Heart left ventricle (tissue), 16 donors: ENCODE data around the gene NKD1. TPM values are rescaled to one million over a fixed set of nuclear protein-coding genes. Genes with fewer than 3 reads are reported as not detected.

ENCODE experiments used
- ATAC-seq, 4 donors: fragments of 200-7000 bp; cut with Tn5 transposase; one replicate each; pipeline ENCODE4 v1.9.1; 2020 to 2022; ENCODE audit warnings: moderate library complexity in 4 of 4, mild to moderate bottlenecking in 3 of 4, moderate number of reproducible peaks in 1 of 4
- DNase-seq, 5 donors: peaks; one replicate each; pipeline ENCODE4 v3.0.0-alpha.2; 2020
- H3K27ac ChIP-seq, 12 donors: fragments of 200-600 bp; sonication (generic) in 4 of 12; one replicate each; pipeline versions ENCODE4 v1.5.0 to v1.8.0; 2016 to 2022; ENCODE audit warnings: mild to moderate bottlenecking in 2 of 12
- H3K27me3 ChIP-seq, 9 donors: fragments of 200-600 bp; sonication (generic) in 2 of 9; one replicate each; pipeline versions ENCODE4 v1.5.1 to v1.8.0; 2016 to 2022; ENCODE audit warnings: mild to moderate bottlenecking in 3 of 9
- H3K36me3 ChIP-seq, 9 donors: fragments of 200-600 bp; sonication (generic) in 2 of 9; one replicate each; pipeline versions ENCODE4 v1.5.0 to v1.8.0; 2018 to 2022; ENCODE audit warnings: mild to moderate bottlenecking in 2 of 9
- H3K4me1 ChIP-seq, 12 donors: fragments of 200-600 bp; sonication (generic) in 4 of 12; one replicate each; pipeline versions ENCODE4 v1.5.0 to v1.8.0; 2016 to 2022; ENCODE audit warnings: mild to moderate bottlenecking in 3 of 12
- H3K4me3 ChIP-seq, 12 donors: fragments of 200-600 bp; sonication (generic) in 4 of 12; one replicate each; pipeline versions ENCODE4 v1.5.0 to v1.8.0; 2017 to 2022; ENCODE audit warnings: mild to moderate bottlenecking in 9 of 12, moderate library complexity in 4 of 12
- H3K9me3 ChIP-seq, 12 donors: fragments of 200-600 bp; sonication (generic) in 4 of 12; one replicate each; pipeline versions ENCODE4 v1.5.0 to v1.8.0; 2016 to 2022; ENCODE audit warnings: mild to moderate bottlenecking in 1 of 12
- CTCF ChIP-seq, 12 donors: fragments of 200-600 bp; sonication (generic) in 4 of 12; IDR thresholded peaks; one replicate each; pipeline versions ENCODE4 v1.5.0 to v1.8.0; 2018 to 2022; ENCODE audit warnings: antibody characterized with exemption in 12 of 12, mild to moderate bottlenecking in 5 of 12
- POLR2A ChIP-seq, 2 donors: fragments of 450-650 bp; IDR thresholded peaks; one replicate each; pipeline ENCODE4 v1.6.1; 2017; ENCODE audit warnings: antibody characterized with exemption in 2 of 2, mild to moderate bottlenecking in 2 of 2, moderate library complexity in 2 of 2
- whole genome bisulfite sequencing, 4 donors: extraction: QIAGEN DNeasy Blood & Tissue Kit in 2 of 4; methylation state at CpG; one replicate each; pipeline versions ENCODE4 v1.1.5 to v1.1.7; 2013 to 2018; 5-methylcytosine and 5-hydroxymethylcytosine counted together
- intact Hi-C, 10 donors: fragments of 100-400 bp; cut with DNase I; formaldehyde crosslinking; loops; one replicate each; pipeline versions ENCODE4 v1.11.1 to v1.14.2; 2022
- polyA plus RNA-seq, 2 donors: library from polyadenylated mRNA; stranded (reverse); fragments of 200-250 nt; gene quantifications; one replicate each; pipeline ENCODE4 v1.2.3, GENCODE V29; 2013
- total RNA-seq, 9 donors: library from RNA; depleted of rRNA in 2 of 9; stranded (reverse); fragments of >200 nt in 2 of 9; fragmentation: NEBNext Ultra II Directional in 3 of 9; extraction: Animal tissue kit (Norgen Biotek cat#: 25700) in 3 of 9; gene quantifications; one replicate each; pipeline versions ENCODE4 v1.1.0 to v1.2.4, GENCODE V29; 2016 to 2023
- donor health status: ischemic (EF 13 %, LVEDD 7.1; RV severe dilation, severe dysfunction).
- donor health status: healthy with polysubstance abuse.
- donor health status: DM: no; HTN: yes; CAD: no.
- donor health status: DM: no; HTN: no; CAD: no.
- donor health status: ischemic (EF 25% LVEDD 6.9; RV normal size, moderate dysfunction).
- donor health status: ischemic (EF 25% LVEDD 5.7; RV mildly dilated, moderate dysfunction).
- donor health status: healthy.
- donor health status: DM: yes; HTN: yes; CAD: no.
- donor health status: ischemic (EF 35%, LVEDD 5.7; RV mildly dilated, moderate dysfunction).
- donor health status: nonischemic (EF 11% LVEDD 7.7; RV severe dilation, severe dysfunction).
- donor health status: DM: yes; HTN: yes; CAD: no.
- donor health status: PGD.
- donor health status: ischemic (EF 29% LVEDD 5.4; RV normal size, mild dysfunction).
- donor health status: nonischemic (EF 23%, LVEDD 6.1; RV moderate dilation, normal function).

NKD1 gene
- total and polyA plus RNA-seq, 11 donors: 0.05 to 1.0 (median 0.26) TPM

DNA sequence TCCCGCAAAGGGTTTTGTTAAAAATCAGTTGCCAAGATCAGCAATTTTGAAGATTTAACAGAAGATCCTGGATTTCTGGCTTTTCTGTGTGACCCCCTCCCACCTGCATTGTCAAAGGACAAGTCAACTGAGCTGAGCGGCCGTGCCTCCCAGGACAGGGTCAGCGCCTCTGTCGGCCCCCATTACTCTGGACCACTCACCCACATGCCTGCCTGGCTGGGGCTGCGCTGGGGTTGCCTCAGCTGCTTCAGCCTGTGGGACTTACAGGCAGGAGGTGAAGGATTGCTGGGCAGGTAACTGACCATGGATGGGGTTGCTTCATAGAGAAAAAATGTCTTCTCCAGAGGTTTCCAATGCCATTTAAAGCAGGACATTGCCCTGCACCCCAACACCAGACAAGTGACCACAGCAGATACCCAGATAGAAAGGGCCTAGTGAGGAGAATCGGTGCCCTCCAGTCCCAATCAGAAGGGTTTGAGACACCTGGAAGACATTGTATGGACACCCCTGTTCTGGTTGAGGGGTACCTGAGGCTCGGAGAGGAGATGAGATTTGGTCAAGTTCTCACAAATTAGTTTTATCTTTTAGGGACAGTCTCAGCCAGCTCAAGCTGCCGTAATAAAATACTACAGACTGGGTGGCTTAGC lies 80.1 kb downstream of the NKD1 start:
- TF ChIP-seq CTCF (IDR thresholded peaks at IDR 0.05): no peak
- no peak for TF ChIP-seq POLR2A (IDR thresholded peaks at IDR 0.05)
- ATAC-seq: no peak
- intact Hi-C loops: loop anchor here in 2 of 10 donors (2.0 to 10.0 kb wide), 2 partner anchors 31 to 63 kb away; no protein-coding TSS in a partner anchor
- WGBS, 4 donors: 88 to 99% (median 98%) methylated on average over 8 to 9 of the region's 9 CpGs
- H3K9me3 ChIP-seq: no peaks in the 10 kb centered on the region
- DNase-seq: no peak
- H3K4me3 ChIP-seq: no peak overlapping the region
- no peaks in the 10 kb centered on the region for H3K36me3 ChIP-seq
- H3K4me1 ChIP-seq: peaks cover 0 to 12% (median 8%) of the 10 kb centered on the region in 12 donors
- H3K27ac ChIP-seq: no peak overlapping the region
- no peaks in the 10 kb centered on the region for H3K27me3 ChIP-seq

GRCh38 chr16:50629334-50629733 lies 81.1 kb downstream of the NKD1 start:
- 81 to 85% (median 81%) methylated on average over 4 of the region's 4 CpGs for WGBS, 4 donors
- H3K4me1 ChIP-seq: peaks cover 0 to 12% (median 8%) of the 10 kb centered on the region in 12 donors
- H3K27me3 ChIP-seq: no peaks in the 10 kb centered on the region
- no peaks in the 10 kb centered on the region for H3K9me3 ChIP-seq
- TF ChIP-seq POLR2A (IDR thresholded peaks at IDR 0.05) (no peak), CTCF (IDR thresholded peaks at IDR 0.05) (no peak)
- no peak overlapping the region for H3K27ac ChIP-seq
- H3K4me3 ChIP-seq: no peak overlapping the region
- no peaks in the 10 kb centered on the region for H3K36me3 ChIP-seq
- intact Hi-C loops: loop anchor here in 2 of 10 donors (2.0 to 10.0 kb wide), 2 partner anchors 33 to 65 kb away; no protein-coding TSS in a partner anchor
- ATAC-seq (no peak), DNase-seq (peak in 1 of 5 donors; percentile 8)

- intact Hi-C loops: no loop called here
- ATAC-seq: no peak
- TF ChIP-seq POLR2A (IDR thresholded peaks at IDR 0.05): no peak
- TF ChIP-seq CTCF (IDR thresholded peaks at IDR 0.05): no peak
Measured at GRCh38 chr16:50630394-50631020, 82.3 kb downstream of the NKD1 start.

GRCh38 chr16:50631249-50631984 lies 83.2 kb downstream of the NKD1 start:
- Histone ChIP-seq H3K36me3 (no peaks in the 10 kb centered on the region), H3K4me3 (no peak overlapping the region), H3K9me3 (no peaks in the 10 kb centered on the region), H3K4me1 (peaks cover 0 to 12% (median 8%) of the 10 kb centered on the region in 12 donors), H3K27me3 (no peaks in the 10 kb centered on the region), H3K27ac (no peak overlapping the region)
- no peak for TF ChIP-seq CTCF (IDR thresholded peaks at IDR 0.05)
- no peak for TF ChIP-seq POLR2A (IDR thresholded peaks at IDR 0.05)
- intact Hi-C loops: no loop called here
- WGBS, 4 donors: 73 to 85% (median 78%) methylated on average over 8 of the region's 8 CpGs
- DNase-seq (no peak), ATAC-seq (no peak)

More at GRCh38 chr16:50630394-50631020, 82.3 kb downstream of the NKD1 start:
- Histone ChIP-seq H3K36me3 (no peaks in the 10 kb centered on the region), H3K9me3 (no peaks in the 10 kb centered on the region), H3K4me1 (peaks cover 0 to 12% (median 8%) of the 10 kb centered on the region in 12 donors), H3K27me3 (no peaks in the 10 kb centered on the region), H3K27ac (no peak overlapping the region), H3K4me3 (no peak overlapping the region)
- no peak for DNase-seq
- 92 to 97% (median 93%) methylated on average over 5 to 11 of the region's 11 CpGs for WGBS, 4 donors
